Suprapubic skin (tissue), 4 donors: ENCODE results near the gene EPSTI1.

ENCODE experiments used
- CTCF ChIP-seq, 2 donors: fragments of 200-600 bp in 1 of 2; fragments of 450-650 bp in 1 of 2; sonication (generic) in 1 of 2; IDR thresholded peaks; one replicate each; pipeline ENCODE4 v1.5.1; 2016 to 2019; ENCODE audit warnings: antibody characterized with exemption in 2 of 2, mild to moderate bottlenecking in 1 of 2, moderate library complexity in 1 of 2
- EP300 ChIP-seq: sonication (generic); formaldehyde crosslinking; IDR thresholded peaks from one replicate; pipeline ENCODE4 v1.6.1; 2017; ENCODE audit warnings: antibody characterized with exemption
- POLR2A ChIP-seq, 2 donors: fragments of 450-650 bp; IDR thresholded peaks; one replicate each; pipeline ENCODE4 v1.6.1; 2017; ENCODE audit warnings: antibody characterized with exemption in 2 of 2, mild to moderate bottlenecking in 2 of 2, moderate library complexity in 2 of 2
- POLR2AphosphoS5 ChIP-seq, 3 donors: sonication (generic); formaldehyde crosslinking; IDR thresholded peaks; one replicate each; pipeline ENCODE4 v1.6.1; 2017; ENCODE audit warnings: antibody characterized with exemption in 3 of 3

- TF ChIP-seq EP300 (no peak), CTCF (IDR thresholded peaks at IDR 0.05) (no peak), POLR2AphosphoS5 (IDR thresholded peaks at IDR 0.05) (no peak), POLR2A (IDR thresholded peaks at IDR 0.05) (no peak)
These were observed 126.9 kb downstream of the EPSTI1 start for GRCh38 chr13:42864952-42865767.
